ENCODE measurements around the gene ARIH2.
"Not testable (repeated sequence)": the region's sequence is repeated elsewhere in the genome, so short reads cannot be mapped to it uniquely, and the experiment has no call there.

Gene ARIH2

DNA sequence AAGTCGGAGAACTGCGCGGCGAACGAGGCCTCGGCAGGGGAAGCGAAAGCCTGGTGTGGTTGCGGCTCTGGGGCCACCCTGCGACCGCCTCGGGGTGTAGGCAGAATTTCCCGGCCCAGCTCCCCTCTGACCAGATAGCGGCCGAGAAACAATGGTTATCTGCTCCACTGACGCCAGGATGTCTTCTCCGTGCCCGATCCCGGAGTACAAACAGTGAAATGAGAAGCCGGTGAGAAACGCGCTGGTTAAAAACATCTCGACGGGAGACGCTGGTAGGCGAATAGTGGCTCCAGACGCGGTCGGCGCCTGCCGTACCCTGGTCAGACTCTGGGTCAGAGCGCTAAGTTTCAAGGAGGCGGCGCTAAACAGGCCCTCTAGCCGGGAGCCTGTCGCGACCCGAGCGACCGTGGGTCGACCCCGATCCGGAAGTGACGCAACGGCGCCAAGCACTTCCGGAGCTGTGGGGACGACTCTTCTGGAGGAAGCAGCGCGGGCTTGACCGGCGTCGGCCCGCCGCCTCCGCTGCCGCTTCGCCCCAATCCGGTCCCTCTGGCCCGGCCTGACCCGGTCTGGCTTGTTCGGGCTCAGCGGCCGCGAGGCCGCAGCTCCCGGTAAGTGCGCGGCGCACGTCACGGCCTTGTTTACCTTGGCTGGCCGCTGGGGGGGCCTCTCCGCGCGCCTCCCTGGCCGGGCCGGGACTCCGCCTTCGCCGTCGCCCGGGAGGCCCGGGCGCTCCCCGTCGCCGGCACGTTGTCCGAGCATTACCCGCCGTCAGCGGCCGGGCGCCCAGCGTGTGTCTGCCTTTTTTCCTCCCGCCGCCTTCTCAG lies at the start of gene ARIH2:
Gene ARIH2, plus strand, starts transcription at position 455 of the 827 bp plus-strand sequence. CDS start 8,717 bp downstream, outside the sequence.
- DNase-seq = peak; percentile 96

DNA sequence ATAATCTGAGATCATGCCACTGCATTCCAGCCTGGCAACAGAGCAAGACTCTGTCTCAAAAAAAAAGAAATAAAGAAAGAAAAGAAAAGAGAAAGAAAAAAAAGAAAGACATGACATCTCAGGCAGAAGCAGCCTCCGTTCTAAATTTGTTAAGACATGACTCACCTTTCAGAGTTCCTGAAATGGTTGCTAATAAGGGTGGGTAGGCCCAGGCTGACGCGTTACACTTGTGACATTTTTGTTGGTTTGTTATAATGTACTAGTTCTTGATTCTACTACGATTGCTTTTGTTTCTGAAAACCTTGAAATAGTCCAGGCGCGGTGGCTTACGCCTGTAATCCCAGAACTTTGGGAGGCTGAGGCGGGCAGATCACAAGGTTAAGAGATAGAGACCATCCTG lies 41.0 kb upstream of the ARIH2 start:
- no peak for DNase-seq

DNA sequence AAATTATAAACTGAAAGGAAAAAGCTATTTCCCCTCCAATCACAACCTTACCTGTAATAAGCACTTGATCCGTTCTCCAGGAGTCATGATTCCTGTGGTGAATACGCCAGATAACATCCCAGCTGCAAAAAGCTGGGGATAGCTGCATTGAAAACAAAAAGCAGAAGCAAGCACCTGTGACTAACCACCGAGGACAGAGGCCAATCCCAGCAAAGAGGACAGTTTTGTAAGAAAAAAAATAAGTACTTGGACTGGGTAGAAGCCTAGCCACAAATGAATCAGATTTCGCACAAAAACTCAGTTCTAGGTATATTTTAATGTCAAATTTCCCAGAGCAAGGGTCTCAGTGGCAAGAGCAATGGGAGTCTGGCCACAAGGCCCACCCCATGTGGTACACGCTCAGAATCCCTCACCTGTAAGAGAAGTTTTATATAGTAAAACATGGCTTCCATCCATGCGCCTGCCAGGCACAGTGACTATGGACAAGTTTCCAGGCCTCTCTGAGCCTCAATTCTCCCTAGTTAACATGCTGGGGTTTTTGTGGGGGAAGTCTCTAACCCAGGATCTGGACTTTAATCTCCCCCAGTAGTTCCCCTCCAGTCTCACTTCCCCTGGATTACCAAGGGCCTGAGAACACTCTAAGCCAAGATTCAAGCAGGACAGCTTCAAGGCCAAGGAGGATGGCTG lies 39.2 kb upstream of the ARIH2 start:
- DNase-seq = no peak

DNA sequence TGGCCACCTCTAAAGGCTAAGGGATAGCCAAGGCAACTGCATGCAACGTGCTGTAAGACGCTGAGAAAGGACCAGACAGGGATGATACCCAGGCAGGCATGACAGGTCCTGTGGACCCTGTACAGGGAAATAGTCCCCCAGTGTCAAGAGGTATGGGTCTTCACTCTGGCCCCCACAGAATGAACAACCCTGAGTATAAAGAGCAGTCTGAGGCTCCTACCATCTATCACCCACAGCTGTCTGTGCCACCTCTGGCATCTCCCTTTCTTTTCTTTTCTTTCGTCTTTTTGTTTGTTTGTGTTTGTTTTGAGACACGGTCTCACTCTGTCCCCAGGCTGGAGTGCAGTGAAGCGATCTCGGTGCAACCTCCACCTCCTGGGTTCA lies 38.7 kb upstream of the ARIH2 start:
- no peak for DNase-seq

DNA sequence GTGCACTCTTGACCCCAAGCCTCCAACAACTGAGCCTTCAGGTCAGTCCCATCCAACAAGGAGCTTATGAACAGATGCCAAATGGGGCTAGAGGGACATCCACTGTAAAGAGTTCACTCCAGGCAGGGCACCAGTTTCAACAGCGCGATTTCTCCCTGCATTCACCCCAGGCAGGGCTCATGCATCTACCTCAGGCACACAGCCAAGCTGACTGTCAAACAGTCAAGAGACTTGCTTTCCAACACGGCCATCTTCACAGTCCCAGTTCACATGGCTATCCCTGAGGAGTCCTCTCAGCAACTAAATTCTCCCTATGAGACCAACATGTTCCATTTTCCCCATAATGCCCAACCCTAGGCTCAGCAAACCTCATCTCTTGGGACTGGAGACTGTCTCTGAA lies 37.6 kb upstream of the ARIH2 start:
- no peak for DNase-seq

DNA sequence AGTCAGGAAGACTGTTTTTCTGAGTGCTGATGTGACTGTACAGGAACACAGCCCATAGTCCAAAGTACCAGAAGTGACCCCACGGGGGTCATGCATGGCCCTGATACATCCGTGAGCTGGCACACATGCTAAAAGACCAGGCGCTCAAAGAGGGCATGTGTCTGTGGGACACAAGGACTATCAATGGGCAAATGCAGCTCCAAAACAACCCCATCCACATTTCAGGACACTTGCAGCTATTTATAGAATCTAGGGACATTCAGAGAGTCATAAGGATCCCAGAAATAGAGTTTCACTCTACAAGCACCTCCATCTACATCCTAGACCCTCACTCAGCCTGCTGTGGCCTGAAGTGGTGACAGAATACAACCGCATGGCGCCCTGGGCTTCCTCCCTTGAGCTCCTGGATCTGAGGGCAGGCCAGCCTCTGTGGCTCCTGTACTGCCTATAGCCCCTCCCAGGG lies 37.0 kb upstream of the ARIH2 start:
- DNase-seq = no peak

DNA sequence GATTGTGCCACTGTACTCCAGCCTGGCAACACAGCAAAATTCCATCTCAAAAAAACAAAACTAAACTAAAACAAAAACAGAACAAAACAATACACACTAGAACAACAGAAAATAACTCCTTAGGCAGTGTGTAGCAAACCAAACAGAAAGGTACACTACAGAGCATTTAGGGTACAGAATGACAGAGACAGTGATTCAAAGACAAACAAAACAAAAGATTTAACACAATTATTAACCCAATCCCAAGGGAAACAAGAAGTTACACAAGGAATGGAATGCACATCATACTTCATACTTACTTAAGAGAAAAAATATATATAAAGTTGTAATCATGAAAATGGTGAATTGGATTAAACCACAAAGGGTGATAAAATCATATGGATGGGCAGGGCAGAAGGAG lies 32.9 kb upstream of the ARIH2 start:
- DNase-seq = no peak

DNA sequence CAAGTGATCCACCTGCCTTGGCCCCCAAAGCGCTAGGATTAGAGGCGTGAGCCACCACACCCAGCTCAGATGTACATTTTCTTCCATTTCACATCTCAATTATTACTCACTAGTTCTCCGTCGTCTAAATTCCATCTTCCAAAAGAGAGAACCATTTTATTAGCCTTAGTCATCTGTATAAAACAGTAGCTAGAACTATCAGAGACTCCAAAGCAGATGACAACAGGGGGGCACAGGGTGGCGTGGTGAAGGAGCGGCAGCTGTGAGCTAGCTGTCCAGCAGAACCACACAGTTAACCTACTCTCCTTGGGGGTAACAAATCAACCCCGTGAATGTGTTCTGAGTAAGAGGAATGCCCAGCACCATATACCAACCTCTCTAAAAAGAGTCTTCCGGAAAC lies 27.0 kb upstream of the ARIH2 start:
- DNase-seq = no peak

DNA sequence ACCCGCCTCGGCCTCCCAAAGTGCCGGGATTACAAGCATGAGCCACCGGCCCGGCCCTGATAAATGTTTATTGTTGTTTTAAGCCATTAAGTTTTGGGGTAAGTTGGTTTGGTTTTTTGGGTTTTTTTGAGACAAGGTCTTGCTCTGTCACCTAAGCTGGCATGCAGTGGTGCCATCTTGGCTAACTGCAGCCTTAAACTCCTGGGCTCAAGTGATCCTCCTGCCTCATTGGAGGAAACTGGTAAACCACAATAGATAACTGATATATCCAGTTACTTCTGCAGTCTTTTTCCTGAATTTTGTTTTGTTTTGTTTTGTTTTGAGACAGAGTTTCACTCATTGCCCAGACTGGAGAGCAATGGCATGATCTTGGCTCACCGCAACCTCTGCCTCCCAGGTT lies 24.1 kb upstream of the ARIH2 start:
- no peak for DNase-seq

DNA sequence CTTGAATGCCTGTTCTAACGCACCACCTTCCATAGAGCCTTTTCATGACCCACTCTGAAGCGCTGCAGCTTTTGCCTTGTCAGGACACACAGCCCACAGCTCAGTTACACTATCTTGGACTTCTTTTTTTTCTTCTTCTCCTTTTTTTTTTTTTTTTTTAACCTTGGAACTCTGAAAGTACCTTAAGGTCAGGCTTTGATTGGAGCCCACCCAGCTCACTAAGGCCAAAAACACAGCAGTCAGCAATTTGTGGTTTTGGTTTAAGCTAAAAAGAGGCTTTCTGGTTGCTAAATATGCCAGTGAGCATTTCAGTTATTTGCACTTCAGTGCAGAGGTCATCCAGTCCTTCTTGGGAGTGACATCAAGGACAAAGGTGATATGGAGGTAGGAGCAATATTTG lies 21.7 kb upstream of the ARIH2 start:
- no peak for DNase-seq

DNA sequence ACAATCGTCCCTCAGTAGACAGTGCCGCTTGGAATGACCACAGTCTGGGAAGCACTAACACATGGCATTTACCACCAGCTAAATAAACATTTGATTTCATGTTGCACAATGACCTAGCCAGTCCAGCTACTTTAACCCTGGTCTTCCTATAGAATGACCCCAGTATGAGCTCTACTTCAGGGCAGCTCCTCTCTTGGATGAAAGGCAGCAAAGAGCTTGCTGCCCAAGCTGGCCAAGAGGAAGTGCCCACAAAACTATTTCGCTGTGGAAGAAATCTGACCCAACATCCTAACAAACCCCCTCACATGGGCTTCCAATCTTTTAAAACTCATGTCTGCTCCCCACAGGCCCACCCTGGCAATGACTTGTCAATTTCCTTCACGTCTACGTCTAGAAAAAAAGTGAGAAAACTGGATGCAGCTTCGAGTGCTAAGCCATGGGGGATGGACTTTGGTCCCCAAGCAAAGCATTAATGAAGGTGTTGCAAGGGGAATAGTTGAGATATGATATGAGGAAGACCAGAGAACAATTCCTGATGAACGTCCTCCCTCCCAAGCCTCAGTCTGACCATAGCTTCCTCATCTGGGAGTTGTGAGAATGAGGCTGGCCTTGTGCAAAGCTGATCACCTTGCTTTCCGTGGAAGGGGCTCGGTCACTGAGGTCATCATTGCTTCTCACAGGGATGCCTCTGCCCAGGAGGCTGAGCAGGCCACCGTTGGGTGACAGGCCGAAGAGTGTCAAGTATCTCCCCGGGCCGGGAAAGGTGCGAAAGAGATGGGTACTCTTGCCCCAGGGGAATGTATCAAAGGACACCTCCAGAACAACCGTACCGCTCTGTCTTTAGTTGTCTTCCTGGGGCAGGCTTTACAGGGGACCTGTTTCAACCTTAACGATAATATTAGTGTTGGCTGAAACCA lies 20.9 kb upstream of the ARIH2 start:
- peak; percentile 17 for DNase-seq

DNA sequence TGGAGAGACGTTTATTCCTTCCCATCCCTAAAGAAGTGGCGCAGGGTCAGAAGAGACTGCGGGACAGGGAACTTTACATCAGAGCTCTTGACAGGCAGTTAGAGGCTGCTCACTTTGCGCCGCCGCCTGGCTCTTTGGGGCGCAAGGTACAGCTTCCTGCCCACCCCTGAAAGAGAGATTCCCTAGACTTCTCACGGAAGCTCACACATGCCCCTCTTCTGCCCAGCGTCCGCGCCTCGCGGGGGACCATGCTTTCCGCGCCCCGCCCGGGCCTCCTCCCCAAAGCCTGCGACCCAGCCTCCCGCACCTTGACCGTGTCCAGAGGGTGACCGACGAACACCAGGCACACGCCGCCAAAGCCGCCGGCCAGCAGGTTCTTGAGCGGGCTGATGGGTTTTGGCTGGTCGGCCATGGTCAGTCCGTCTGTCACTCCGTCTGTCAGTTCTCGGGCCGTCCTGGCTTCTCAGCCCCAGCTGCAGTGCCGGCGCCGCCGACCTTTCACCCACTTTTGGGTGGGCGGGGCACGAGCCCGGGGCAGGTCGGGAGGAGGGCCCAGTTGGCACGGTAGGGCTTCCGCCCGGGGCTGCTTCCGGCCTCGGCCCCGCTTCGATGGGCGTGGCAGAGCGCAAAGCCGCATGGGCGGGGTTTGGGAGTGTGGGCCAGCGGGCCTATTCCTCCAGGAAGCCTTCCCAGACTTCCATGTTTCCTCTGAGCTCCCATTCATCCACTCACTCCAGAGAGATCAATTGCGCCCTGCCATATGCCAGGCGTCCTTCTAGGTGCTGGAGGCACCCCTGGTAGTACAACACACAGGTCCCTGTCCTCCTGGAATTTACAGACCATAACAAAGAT lies 20.0 kb upstream of the ARIH2 start, which contains the start of gene SLC25A20:
Gene SLC25A20, minus strand, starts transcription at position 500 of the 852 bp plus-strand sequence. Its CDS starts 88 bp downstream, at position 412.
- peak; percentile 92 for DNase-seq

DNA sequence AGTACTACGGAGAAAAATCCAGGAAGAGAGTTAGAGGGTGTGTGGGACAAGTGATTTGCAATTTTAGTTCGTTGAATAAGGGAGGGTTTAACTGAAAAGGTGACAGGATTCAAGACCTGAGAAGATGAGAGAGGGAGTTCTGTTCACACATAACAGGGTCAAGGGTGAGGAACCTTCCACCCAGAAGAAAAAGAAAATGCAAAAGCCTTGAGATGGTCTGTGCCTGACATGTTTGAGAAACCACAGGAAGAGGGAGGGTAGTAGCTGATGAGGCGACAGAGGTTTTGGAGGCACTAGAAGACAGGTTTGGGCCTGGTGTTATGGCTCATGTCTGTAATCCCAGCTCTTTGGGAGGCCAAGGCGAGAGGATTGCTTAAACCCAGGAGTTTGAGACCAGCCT lies 19.4 kb upstream of the ARIH2 start:
- DNase-seq = no peak

DNA sequence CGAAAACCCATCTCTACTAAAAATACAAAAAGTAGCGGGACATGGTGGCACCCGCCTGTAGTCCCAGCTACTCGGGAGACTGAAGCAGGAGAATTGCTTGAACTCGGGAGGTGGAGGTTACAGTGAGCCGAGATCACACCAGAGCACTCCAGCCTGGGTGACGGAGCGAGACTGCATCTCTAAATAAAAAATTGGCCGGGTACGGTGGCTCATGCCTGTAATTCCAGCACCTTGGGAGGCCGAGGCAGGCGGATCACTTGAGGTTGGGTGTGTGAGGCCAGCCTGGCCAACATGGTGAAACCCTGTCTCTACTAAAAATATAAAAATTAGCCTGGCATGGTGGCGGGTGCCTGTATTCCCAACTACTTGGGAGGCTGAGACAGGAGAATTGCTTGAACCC lies 11.6 kb upstream of the ARIH2 start:
- not testable (repeated sequence) for DNase-seq

DNA sequence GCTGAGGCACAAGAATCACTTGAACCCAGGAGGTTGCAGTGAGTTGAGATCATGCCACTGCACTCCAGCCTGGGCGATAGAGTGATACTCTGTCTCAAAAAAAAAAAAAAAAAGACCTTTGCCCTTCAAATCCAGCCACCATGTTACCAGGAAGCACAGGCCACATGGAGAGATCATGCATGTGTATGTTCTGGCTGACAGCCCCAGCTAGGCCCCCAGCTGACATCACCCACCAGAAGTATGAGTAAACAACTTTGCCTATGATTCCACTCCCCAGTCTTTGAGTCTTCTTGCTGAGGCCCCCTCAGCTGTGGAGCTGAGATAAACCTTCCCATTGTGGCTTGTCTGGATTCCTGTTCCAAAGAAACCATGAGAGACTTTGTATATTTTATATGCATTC lies 3.3 kb upstream of the ARIH2 start:
- no peak for DNase-seq

DNA sequence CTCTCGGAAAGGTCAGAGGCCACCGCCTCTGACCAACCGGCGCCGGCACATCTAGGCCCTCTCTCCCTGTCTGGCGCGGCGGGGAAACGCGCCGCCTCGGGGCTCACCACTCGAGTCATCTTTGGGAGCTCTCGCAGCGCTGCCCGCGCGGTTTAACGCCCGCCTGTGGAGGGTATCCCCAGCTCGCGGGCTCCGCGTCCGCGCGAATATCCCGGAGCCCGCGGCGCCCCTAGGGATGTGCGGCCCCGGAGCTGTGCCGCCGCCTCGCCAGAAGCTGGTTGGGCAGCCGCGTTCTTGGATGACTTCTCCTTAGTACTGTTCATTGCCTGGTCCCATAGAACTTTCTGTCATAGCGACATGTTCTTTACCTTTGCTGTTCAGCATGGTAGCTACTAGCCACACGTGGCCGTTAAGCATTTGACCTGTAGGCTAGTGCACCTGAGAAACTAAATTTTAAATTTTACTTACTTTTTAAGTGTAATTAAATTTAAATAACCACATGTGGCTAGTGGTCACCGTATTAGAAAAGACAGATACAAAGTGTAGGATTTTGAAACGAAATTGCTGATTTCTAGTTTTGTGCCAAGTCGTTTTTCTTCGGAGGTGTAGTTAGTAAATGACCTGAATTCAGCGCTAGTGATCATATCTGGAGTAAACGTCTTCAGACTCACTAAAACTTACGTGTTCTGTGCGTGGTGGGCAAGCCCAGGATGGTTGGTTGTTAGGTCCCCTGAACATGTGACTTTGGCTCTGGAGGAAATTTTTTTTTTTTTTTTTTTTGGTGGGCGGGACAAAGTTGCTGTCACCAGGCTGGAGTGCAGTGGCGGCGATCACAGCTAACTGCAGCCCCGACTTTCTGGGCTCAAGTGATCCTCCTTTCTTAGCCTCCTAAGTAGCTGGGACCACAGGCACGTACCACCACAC lies 835 bp downstream of the ARIH2 start:
- DNase-seq = peak; percentile 28

DNA sequence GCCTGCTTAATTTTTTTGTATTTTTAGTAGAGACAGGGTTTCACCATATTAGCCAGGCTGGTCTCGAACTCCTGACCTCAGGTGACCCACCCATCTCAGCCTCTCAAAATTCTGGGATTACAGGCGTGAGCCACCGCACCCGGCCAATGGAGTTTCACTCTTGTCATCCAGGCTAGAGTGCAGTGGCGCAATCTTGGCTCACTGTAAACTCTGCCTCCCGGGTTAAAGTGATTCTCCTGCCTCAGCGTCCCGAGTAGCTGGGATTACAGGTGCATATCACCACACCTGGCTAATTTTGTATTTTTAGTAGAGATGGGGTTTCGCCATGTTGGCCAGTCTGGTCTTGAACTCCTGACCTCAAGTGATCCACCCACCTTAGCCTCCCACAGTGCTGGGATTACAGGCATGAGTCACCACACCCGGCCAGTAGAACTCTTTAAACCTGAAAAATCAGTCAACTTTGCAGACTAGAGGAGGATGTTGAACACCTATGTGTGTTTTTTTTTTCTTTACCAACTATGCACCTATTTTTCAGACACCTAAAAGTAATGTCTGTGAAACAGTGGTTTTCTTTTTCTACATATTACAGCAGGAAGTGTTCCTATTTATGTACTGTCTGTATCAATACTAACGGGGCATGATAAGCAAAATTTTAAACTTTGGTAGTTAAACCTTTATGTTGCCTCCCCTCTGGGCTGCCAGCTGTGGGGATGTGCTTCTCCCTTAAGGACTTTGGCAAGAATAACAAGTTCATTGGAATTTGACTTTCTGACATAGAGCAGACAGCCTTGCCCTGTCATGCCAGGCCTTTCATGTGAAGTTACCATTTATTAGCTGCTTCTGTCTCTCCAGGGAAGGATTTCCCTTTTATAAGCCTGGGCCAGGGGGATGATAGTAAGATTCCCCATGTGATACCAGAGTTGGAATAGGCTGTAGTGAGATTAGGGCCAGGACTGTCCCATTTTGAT lies 8.1 kb downstream of the ARIH2 start:
- no peak for DNase-seq

DNA sequence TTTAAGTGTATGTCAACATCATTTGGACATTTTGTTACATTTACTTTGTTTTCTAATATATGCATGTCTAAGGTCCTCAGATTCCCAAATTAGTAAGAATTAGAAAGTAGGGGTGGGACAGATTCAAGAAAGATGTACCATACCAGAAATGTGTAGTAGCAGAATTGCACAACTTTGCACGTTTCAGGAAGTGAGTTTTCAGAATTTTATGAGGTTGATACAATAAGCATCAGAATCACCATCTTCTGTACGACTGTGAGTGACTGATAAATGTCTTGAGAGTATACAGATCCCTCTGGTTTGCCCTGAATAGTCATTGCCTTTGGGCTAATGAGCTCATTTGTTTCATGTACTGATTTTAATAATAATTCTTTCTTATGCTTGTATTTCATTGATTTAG lies 9.3 kb downstream of the ARIH2 start:
- DNase-seq = no peak

DNA sequence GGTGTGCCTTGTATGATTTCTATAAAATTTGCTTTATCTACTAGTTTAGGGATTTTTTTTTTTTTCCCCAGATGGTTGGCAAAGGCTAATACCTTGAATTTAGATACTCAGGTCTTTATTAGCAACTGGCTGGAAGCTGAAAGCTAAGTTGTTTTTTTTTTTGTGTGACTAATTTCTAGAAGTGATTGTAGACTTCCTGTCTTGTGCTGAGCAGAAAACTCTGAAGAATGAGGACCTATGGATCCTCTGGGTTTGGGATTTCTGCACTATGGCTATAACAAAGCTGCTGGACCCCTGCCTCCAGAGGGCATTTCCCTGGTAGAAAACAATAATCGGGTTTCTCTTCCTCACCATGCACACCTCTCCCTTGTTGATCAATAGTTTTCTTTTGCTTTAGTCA lies 10.0 kb downstream of the ARIH2 start:
- DNase-seq = no peak
